CD4-positive, alpha-beta T cell treated with Interleukin-2 at 100 ng/mL for 4 hours (primary cell): ENCODE measurements around the gene IQGAP1.

Experiments used
- DNase-seq: peaks from one replicate; pipeline ENCODE4 v3.0.0-alpha.2; 2020; ENCODE audit warnings: low spot score

Gene IQGAP1

DNA sequence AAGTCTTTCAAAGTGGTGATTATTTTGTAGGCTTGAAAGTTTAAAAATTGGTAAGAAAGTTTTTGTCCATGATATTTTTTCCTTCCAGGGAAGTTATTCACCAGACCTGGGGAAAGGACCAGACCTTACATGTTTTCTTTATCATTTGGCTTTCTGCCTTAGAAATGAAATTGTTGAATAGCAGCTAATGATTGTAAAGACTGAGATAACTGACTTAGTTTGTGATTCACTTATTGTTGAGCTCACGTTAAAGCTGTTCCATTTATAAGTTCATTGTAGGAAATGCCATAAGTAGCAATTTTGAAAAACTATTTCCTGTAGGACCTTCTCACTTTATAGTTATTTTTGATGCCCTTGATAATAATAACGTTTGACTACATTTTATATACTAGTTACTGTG lies 51.9 kb downstream of the IQGAP1 start:
- no peak for DNase-seq

DNA sequence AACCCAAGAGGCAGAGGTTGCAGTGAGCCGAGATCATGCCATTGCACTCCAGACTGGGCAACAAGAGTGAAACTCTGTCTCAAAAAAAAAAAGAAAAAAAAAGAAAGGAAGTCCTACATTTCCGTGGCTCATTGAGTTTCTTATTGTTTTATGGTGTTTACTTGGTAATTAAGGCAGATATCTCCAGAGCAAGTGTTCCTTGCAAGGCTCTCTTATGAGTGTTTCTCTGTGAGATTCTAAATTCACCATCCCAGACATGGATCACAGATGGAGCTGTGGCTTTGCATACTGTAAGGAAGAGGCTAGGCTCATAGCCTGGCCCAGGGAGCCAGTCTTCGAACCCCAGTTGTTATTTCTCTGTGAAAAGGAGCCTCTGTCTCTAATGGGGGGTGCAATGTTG lies 53.0 kb downstream of the IQGAP1 start:
- DNase-seq: no peak

DNA sequence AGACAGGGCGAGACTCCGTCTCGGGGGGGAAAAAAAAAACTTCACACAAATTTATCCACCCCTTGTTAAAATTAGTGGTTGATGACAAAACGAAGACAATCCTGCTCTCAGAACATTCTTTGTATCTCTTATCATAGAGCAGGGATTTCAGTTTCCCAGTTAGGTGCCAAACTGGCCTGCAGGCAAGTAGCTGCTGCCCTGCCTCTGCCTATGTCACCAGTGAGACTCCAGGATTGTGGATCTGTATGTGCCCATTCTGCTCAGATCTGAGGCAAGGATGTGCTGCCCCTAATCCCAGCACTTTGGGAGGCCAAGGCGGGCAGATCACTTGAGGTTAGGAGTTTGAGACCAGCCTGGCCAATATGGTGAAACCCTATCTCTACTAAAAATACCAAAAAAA lies 54.4 kb downstream of the IQGAP1 start:
- no peak for DNase-seq

DNA sequence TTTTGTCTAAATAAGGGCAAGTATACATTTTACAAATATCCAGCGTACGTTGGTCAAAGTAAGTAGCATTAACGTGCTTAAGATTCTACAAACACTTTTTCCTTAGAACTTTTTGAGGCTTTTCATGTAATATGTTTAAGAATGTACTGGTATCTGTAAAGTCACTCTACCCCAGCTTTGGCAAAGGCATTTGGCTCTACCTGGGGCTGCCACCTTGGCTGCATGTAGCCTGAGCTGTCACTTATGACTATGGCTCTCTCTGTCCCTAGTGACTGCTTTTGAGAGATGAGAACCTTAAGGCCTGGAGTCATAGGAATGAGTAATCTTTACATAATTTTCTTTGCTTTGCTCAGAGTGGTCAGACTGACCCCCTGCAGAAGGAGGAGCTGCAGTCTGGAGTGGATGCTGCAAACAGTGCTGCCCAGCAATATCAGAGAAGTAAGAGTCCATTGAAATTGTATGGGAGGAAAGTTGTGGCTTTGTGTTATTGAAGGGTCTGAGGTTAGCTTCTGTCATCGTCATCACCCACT lies 61.2 kb downstream of the IQGAP1 start:
- no peak for DNase-seq

DNA sequence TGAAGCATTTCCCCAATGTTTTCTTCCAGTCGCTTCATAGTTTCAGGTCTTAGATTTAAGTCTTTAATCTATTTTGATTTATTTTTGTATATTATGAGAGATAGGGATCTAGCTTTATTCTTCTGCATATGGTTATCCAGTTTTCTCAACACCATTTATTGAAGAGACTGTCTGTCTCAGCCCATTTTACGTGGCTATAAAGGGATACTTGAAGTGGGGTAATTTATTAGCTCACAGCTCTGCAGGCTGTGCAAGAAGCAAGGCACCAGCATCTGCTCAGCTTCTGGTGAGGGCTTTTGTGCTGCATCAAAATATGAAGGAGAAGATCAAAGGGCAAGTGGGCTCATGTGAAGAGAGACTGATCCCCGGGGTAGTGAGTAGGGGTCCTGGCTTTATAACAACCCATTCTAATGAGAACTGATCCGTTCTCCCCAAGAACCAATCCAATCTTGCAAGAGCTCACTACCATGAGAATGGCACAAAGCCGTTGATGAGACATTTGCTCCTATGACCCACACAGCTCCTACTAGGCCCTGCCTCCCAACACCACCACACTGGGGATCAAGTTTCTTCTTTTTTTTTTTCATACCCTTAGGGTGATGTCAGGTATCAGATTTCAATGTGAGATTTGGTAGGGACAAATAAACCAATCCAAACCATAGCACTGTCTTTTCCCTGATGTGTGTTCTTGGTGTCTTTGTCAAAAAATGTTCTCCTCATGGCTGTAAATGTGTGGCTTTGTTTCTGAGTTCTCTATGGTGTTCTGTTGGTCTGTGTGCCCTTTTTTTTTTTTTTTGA lies 63.2 kb downstream of the IQGAP1 start:
- no peak for DNase-seq

DNA sequence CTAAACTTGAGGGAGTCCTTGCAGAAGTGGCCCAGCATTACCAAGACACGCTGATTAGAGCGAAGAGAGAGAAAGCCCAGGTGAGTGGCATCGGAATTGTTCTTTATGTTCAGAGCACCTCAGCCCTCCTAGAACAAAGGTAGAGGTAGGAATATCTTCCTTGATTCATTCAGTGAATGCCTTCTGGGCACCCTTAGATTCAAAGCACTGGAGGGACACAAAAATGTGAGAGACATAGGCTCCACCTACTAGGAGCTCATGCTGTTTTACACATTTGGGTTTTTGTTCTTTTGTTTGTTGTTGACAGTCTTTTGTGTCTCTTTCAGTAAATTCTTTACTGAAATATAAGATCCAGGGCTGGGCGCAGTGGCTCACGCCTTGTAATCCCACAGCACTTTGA lies 68.2 kb downstream of the IQGAP1 start:
- no peak for DNase-seq

DNA sequence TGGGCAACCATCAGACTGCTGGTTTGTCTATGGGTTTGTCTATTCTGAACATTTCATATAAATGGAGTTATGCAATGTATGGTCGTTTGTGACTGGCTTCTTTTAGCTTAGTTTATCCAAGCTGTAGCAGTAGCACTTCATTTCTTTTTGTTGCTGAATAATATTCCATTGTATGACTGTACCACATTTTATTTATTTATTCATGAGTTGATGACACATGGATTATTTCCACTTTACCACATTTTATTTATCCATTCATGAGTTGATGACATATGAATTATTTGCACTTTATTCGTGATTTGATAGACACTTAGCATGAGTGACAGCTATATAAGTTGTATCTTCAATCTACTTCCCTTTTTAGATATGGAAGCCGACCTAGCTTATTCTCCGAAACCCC lies 70.0 kb downstream of the IQGAP1 start:
- DNase-seq: no peak

DNA sequence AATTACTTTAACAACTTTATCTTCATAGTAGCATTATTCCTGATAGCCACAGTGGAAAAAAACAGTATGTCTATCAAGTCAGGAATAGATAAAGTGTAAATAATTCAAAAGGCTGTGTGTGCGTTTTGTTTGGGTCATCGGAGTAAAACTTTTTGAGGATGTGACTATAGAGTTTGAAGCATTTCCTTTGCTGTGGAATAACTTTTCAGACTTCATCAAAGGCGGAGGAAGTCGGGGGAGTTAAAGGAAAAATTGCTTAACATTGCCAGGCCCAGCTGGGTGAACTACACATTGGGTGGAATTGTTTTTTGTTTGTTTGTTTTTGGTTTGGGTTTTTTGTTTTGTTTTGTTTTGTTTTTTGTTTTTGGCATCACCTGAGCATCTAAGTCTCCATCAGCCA lies 71.3 kb downstream of the IQGAP1 start:
- no peak for DNase-seq

DNA sequence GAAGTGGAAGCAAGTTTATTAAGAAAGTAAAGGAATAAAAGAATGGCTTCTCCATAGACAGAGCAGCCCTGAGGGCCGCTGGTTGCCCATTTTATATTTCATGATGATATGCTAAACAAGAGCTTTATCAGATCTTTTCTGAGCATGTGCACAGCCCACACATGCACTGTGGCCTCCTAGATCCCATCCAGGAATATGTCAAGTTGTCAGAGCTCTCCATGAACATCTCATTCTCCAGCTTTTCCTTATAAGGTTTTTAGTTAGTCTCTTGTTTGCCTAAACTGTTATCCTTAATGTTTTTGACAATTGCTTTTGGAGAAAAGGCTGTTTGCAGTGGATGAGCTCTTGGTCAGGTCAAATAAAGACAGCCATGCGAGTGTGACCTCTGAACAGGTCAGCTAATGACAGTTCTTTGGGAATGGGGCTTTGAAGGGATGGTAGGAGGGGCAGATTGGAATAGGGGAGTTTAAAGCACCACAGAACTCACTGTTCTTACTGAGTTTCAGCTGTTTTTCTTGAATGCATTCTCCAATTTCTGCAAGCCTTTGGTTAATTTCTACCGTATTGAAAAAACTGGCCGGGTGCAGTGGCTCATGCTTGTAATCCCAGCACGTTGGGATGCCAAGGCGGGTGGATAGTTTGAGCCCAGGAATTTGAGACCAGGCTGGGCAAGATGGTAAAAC lies 72.2 kb downstream of the IQGAP1 start:
- DNase-seq: no peak

DNA sequence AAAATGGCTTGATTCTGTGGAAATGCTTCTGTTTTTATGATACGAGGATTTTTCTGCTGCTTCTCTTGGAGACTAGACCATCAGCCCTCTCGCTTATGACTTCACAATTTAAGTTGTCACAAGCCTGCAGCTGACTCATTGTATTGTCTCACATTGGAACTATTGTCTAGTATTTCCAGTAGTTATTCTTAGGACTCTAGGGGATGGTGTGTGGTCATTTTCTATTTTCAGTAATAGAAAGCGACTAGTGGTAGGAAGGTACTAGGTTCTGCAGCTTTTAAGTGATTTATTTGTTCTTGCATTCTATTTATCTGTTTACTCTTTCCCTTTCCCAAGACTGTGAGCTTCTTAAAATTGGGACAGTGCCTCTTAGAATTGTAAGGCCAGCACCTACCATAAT lies 75.3 kb downstream of the IQGAP1 start:
- DNase-seq: no peak

DNA sequence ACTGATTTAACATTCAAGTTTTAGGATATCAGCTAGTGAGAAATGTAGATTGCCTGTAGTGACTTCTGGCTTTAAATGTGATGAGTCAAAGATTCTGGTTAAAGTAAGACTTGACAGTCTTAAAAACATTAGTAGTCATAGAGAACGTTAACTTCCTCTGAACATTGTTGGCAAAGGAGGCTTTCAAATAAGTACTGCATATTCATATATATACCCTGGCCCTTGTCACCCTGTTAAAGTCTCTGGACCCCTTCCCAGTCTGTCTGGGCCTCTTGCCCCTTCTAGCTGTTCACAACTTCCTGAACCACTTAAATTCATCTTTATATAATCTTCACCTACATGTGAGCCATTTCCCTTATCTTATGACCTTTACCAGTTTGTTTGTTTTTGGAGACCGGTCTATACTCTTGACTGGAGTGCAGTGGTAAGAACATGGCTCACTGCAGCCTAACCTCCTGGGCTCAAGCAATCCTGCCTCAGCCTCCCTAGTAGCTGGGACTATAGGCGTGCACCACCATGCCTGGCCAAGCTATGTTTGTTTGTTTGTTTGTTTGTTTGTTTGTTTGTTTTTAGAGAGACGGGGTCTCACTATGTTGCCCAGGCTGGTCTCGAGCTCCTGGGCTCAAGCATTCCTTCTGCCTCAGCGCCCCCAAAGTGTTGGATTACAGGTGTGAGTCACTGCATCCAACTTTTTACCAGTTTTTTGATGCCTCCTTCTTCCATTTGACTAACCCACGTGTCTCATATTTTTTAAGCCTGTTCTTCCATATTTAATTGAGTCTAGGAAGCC lies 77.3 kb downstream of the IQGAP1 start:
- DNase-seq: no peak

DNA sequence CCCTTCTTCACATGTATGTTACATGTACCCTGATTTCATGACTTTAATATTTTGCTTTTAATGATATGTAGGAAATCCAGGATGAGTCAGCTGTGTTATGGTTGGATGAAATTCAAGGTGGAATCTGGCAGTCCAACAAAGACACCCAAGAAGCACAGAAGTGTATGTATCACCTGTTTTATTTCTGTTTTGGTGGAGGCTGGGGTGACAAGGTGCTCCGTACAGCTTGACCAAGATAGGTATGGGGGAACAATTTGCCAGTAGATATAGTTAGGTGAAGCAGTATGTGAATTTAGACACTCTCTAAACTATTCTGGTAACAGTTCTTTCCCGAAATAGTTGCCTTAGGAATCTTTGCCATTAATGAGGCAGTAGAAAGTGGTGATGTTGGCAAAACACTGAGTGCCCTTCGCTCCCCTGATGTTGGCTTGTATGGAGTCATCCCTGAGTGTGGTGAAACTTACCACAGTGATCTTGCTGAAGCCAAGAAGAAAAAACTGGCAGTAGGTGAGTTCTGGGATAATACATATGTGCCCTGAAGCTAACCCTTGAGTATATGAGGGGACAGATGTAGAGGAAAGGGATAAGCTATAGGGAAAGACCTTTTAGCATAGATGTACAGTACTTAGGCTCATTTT lies 78.0 kb downstream of the IQGAP1 start:
- DNase-seq: no peak

DNA sequence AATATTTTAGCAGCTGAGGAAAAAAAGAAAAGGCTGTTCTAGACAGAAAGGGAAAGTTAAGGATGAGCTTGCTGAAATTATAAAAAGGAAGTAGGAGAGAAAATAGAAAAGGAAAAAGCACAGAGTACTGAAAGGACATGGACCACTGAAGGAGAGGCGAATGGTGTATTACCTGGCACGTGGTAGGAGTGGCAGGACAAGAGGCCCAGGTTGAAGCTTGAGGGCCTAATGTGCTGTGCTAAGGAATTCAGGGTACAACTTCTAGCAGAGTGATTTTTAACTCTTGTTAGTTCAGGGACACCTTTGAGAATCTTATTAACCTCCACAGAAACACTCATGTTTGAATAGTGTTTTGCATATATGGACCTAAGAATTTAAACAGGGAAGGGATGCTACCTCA lies 81.7 kb downstream of the IQGAP1 start:
- no peak for DNase-seq

DNA sequence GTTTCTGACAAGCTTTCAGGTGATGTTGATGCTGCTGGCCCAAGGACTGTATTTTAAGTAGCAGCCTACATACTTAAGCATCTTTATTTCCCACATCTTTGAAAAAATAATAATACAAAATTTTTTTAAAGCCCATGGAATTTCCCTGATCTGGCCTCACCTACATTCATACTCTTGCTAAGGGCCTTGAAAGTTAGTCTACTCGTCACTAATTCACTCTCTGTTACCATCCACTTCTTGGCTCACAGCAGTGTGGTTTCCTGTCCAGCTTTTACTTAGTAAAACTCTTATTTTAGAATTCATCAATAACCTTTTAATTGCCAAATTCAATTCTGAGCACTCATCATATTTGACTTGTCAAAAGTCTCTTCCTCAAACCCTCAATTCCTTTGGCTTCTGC lies 82.4 kb downstream of the IQGAP1 start:
- no peak for DNase-seq

DNA sequence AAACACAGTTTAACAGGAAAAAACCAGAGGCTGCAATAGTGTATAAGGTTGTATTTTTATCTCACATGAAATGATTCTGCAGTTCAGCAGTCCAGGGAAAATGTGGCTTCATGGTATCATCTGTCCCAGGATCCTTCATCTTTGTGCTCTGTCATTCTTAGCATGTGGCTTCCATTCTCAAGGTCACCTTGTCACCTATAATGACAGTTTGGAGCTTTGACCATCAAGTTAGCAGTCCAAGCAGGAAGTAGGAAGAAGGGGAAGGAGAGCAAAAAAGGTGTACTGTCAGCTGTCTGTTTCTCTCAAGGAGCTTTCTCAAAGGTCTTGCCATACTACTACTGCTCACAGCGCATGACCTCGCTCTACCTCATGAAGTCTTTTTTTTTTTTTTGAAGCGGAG lies 83.1 kb downstream of the IQGAP1 start:
- no peak for DNase-seq

DNA sequence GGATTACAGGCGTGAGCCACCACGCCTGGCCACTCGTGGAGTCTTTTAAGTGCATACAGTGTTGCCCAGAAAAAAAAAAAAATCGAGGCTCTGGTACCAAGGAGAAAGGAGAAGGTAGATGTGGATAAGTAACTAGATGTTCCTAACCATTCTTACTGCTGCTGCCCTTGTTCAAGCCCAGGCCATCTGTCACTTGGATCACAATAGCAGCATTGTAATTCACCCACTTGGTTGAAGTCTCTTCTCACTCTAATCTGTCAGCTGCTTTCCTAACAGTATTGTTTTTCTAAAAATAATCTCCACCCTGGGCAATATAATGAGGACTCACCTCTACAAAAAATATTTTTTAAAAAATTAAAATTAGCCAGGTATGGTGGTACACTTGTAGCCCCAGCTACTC lies 83.7 kb downstream of the IQGAP1 start:
- no peak for DNase-seq

DNA sequence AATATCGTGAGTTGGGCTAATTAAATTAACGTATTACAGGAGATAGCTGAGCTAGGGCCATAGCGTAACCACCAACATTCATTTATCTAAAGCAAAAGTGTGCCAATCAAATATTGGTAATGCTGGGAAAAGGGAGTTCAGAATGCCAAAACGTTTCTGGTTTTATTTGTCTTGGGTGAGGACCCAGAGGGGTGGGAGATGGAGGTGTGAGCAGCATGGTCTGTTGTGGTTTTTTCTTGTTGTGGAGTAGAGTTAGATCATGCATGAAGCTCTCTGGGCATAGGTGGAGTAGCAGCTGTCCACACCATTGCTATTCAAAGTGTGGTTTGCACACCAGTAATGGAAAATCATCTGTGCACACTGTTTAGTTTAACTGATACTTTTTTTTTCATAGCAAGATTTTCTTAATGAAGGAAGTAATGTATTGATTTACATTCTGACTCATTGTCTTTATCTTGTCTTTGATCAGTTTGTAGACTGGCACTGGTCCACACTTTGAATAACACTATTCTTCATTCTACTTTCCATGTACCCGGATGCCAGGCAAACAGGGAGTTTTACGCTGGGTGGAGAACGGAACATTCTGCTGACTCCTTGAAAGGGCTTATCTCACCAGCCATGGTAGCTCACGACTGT lies 90.9 kb downstream of the IQGAP1 start:
- DNase-seq: peak; percentile 25

DNA sequence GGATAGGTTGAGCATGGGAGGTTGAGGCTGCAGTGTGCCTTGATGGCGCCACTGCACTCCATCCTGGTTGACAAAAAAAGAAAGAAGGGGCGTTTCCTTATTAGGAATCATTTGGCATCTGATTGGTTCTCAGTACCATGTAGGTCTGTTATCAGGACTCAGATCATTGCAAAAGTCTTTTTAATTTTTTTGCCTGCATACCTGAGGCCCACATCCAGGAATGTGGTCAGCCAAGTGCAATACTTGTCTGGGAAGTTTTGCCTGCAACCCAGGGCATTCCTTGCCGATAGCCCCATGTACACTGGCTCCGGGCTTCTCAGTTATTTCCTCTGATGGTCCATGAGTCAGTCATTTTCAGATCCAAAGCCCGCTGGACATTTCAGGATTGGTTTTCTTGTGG lies 91.6 kb downstream of the IQGAP1 start:
- no peak for DNase-seq

DNA sequence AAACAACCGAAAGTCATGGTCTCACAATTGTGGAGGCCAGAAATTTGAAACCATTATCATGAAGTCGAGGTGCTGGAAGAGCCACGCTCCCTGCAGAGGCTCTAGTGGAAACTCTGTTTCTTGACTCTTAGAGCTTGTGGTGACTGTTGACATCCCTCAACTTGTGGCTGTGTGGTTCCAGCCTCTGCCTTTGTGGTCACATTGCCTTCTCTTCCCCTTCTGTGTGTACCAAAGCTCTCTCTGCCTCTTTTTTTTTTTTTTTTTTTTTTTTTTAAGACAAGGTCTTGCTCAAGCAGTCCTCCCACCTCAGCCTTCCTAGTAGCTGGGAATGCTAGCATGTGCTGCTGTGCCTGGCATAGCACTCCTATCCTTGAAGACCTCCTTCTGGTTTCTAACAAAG lies 93.0 kb downstream of the IQGAP1 start:
- DNase-seq: peak; percentile 28

DNA sequence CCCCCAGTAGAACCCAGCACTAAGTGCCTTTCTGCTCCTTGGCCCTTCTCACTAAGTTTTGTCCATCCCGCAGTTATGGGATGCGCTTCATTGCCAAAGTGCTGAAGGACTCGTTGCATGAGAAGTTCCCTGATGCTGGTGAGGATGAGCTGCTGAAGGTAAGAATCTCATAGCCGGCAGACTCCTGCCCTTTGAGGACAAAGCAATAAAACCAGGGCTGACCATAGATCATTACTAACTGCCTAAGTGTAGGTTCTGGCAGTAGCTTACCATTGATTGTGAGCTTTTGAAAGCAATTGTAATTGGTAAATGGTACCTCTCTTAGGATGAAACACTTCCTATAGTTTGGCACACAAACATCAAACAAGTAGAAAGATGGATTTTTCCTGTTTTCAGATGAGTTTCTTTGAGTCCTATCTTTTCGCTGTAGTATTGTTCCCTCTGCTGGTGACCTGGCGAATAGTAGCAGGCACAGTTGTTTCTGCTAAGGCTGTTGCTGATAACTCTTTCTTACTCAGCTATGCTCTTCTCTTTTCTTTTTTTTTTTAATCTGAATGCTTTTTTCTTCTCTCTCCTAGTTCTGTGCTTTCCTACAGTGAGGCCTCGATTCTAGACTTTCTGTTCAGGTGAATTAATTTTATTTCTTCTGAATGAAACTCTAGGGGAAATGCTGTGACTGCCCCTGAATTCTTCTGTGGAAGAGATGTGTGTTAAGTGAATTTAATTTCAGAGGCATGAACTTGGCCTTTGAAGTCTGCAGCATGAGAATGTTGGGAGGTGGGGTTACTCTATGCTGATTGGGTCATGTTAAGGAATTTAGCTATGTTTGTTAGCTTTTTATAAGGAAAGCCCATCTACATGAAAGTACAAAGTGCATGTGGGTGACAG lies 94.3 kb downstream of the IQGAP1 start:
- peak; percentile 34 for DNase-seq

DNA sequence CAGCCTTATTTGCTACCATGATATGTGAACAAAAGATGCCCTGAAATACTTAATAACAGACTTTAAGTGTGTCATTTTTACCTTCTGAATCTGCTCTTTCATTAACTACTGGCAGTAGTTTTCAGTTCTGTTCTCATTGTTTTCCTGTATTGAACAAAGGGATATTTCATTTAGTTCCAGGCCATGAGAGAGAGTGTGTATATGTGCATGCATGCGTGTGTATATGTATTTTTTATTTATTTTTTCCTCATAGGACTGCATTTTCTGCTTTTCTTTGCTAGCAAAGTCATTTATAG lies 94.9 kb downstream of the IQGAP1 start:
- DNase-seq: no peak
